Measurements from ENCODE around the gene EPHB2. TPM values are rescaled to one million over a fixed set of nuclear protein-coding genes. Genes with fewer than 3 reads are reported as not detected.

Gene EPHB2
- total RNA-seq, 4 donors from 2014 or later = 0.08 to 3.4 (median 1.9) TPM

GRCh38 chr1:22815421-22816066 lies 104.9 kb downstream of the EPHB2 start:
- Histone ChIP-seq H3K9me3 (no peaks in the 10 kb centered on the region), H3K4me1 (peaks cover 0 to 16% (median 3%) of the 10 kb centered on the region in 3 donors), H3K27me3 (peaks cover 0 to 44% (median 0%) of the 10 kb centered on the region in 4 donors), H3K27ac (no peak overlapping the region), H3K36me3 (no peaks in the 10 kb centered on the region), H3K4me3 (no peak overlapping the region)
- intact Hi-C loops (cut with DNase I) = no loop called here
- 37 to 69% methylated on average over 8 of the region's 12 CpGs for WGBS, 2 donors
- TF ChIP-seq CTCF (IDR thresholded peaks at IDR 0.05) = no peak
- no peak for TF ChIP-seq POLR2A (IDR thresholded peaks at IDR 0.05)
- DNase-seq = no peak

- H3K9me3 ChIP-seq = no peaks in the 10 kb centered on the region
- H3K27ac ChIP-seq = no peak overlapping the region
- peaks cover 0 to 37% (median 0%) of the 10 kb centered on the region in 4 donors for H3K27me3 ChIP-seq
- TF ChIP-seq CTCF (IDR thresholded peaks at IDR 0.05) = no peak
- no peak for TF ChIP-seq POLR2A (IDR thresholded peaks at IDR 0.05)
- H3K4me1 ChIP-seq = peaks cover 0 to 16% (median 3%) of the 10 kb centered on the region in 3 donors
- no peak for DNase-seq
- intact Hi-C loops (cut with DNase I) = no loop called here
- WGBS, 2 donors = 91% methylated on average over 7 to 9 of the region's 9 CpGs
- no peaks in the 10 kb centered on the region for H3K36me3 ChIP-seq
- H3K4me3 ChIP-seq = no peak overlapping the region
Measured at GRCh38 chr1:22816067-22816775, 105.6 kb downstream of the EPHB2 start.

GRCh38 chr1:22816803-22817202 lies 106.2 kb downstream of the EPHB2 start:
- intact Hi-C loops (cut with DNase I) = no loop called here
- no peak for TF ChIP-seq CTCF (IDR thresholded peaks at IDR 0.05)
- TF ChIP-seq POLR2A (IDR thresholded peaks at IDR 0.05) = no peak
- Histone ChIP-seq H3K27ac (no peak overlapping the region), H3K36me3 (no peaks in the 10 kb centered on the region), H3K4me3 (no peak overlapping the region), H3K27me3 (peaks cover 0 to 31% (median 0%) of the 10 kb centered on the region in 4 donors), H3K4me1 (peaks cover 0 to 16% (median 3%) of the 10 kb centered on the region in 3 donors), H3K9me3 (no peaks in the 10 kb centered on the region)
- 60 to 94% methylated on average over 2 to 4 of the region's 5 CpGs for whole genome bisulfite sequencing, 2 donors
- no peak for DNase-seq

- Histone ChIP-seq H3K27me3 (peaks cover 0 to 25% (median 0%) of the 10 kb centered on the region in 4 donors), H3K4me3 (no peak overlapping the region), H3K27ac (no peak overlapping the region), H3K36me3 (no peaks in the 10 kb centered on the region), H3K9me3 (no peaks in the 10 kb centered on the region), H3K4me1 (peaks cover 0 to 16% (median 3%) of the 10 kb centered on the region in 3 donors)
- no peak for TF ChIP-seq CTCF (IDR thresholded peaks at IDR 0.05)
- TF ChIP-seq POLR2A (IDR thresholded peaks at IDR 0.05) = no peak
- DNase-seq = no peak
- intact Hi-C loops (cut with DNase I) = no loop called here
- 71% methylated on average over 2 of the region's 5 CpGs; no CpG with 5 or more reads in 1 of the 2 donors for WGBS, 2 donors
Measured at GRCh38 chr1:22817462-22817861, 106.8 kb downstream of the EPHB2 start.

- 75 to 84% methylated on average over 11 of the region's 11 CpGs for WGBS, 2 donors
- H3K36me3 ChIP-seq = no peaks in the 10 kb centered on the region
- H3K4me3 ChIP-seq = no peak overlapping the region
- intact Hi-C loops (cut with DNase I) = no loop called here
- no peak overlapping the region for H3K27ac ChIP-seq
- DNase-seq = no peak
- peaks cover 0 to 24% (median 0%) of the 10 kb centered on the region in 4 donors for H3K27me3 ChIP-seq
- peaks cover 0 to 16% (median 3%) of the 10 kb centered on the region in 3 donors for H3K4me1 ChIP-seq
- TF ChIP-seq CTCF (IDR thresholded peaks at IDR 0.05) (no peak), POLR2A (IDR thresholded peaks at IDR 0.05) (no peak)
- no peaks in the 10 kb centered on the region for H3K9me3 ChIP-seq
Measured at GRCh38 chr1:22818061-22818770, 107.6 kb downstream of the EPHB2 start.
